Raji (cell line): Measurements from ENCODE around the gene B3GALT6.

ENCODE experiments used
- POLR2A ChIP-seq: IDR thresholded peaks from 2 replicates; pipeline ENCODE4 v1.6.1; 2011; ENCODE audit warnings: low read depth, low read length, control low read depth; ENCODE audit not compliant: insufficient read depth

The B3GALT6 gene

GRCh38 chr1:1273512-1274298 is 41.7 kb downstream of the B3GALT6 start, which contains the start of gene UBE2J2:
Gene UBE2J2, minus strand, starts transcription at chr1:1273854. Its CDS starts 5,862 bp downstream, at chr1:1267992.
- TF ChIP-seq POLR2A = peak; percentile 95

GRCh38 chr1:1274299-1274930 is 42.4 kb downstream of the B3GALT6 start:
- no peak for TF ChIP-seq POLR2A

- TF ChIP-seq POLR2A = no peak
Measured at GRCh38 chr1:1274931-1275431, 42.9 kb downstream of the B3GALT6 start.

- TF ChIP-seq POLR2A = no peak
Measured at GRCh38 chr1:1275836-1276235, 43.8 kb downstream of the B3GALT6 start.

- TF ChIP-seq POLR2A = no peak
Measured at GRCh38 chr1:1278620-1279019, 46.6 kb downstream of the B3GALT6 start.

GRCh38 chr1:1279028-1279427 is 47.0 kb downstream of the B3GALT6 start:
- TF ChIP-seq POLR2A = no peak

- TF ChIP-seq POLR2A = no peak
Measured at GRCh38 chr1:1280782-1281481, 48.9 kb downstream of the B3GALT6 start.

GRCh38 chr1:1281533-1282321 is 49.7 kb downstream of the B3GALT6 start:
- TF ChIP-seq POLR2A = no peak

GRCh38 chr1:1282998-1283397 is 51.0 kb downstream of the B3GALT6 start:
- TF ChIP-seq POLR2A = 0 out of 2 replicates have a peak, but pooled peaks have one; percentile 3

GRCh38 chr1:1283821-1284220 is 51.8 kb downstream of the B3GALT6 start:
- TF ChIP-seq POLR2A = no peak
